Head of caudate nucleus (tissue), 42 donors: ENCODE data around the gene CAPNS1.
"Not testable (repeated sequence)": the region's sequence is repeated elsewhere in the genome, so short reads cannot be mapped to it uniquely, and the experiment has no call there.

Source experiments
- DNase-seq, 42 donors: peaks; one replicate each; pipeline versions ENCODE4 v3.0.0 to v3.0.0-alpha.2; 2020 to 2021; ENCODE audit warnings: mixed read lengths in 7 of 42
- intact Hi-C: fragments of 100-400 bp; cut with DNase I; formaldehyde crosslinking; loops from one replicate; pipeline ENCODE4 v1.15.0; 2022

CAPNS1 gene

DNA sequence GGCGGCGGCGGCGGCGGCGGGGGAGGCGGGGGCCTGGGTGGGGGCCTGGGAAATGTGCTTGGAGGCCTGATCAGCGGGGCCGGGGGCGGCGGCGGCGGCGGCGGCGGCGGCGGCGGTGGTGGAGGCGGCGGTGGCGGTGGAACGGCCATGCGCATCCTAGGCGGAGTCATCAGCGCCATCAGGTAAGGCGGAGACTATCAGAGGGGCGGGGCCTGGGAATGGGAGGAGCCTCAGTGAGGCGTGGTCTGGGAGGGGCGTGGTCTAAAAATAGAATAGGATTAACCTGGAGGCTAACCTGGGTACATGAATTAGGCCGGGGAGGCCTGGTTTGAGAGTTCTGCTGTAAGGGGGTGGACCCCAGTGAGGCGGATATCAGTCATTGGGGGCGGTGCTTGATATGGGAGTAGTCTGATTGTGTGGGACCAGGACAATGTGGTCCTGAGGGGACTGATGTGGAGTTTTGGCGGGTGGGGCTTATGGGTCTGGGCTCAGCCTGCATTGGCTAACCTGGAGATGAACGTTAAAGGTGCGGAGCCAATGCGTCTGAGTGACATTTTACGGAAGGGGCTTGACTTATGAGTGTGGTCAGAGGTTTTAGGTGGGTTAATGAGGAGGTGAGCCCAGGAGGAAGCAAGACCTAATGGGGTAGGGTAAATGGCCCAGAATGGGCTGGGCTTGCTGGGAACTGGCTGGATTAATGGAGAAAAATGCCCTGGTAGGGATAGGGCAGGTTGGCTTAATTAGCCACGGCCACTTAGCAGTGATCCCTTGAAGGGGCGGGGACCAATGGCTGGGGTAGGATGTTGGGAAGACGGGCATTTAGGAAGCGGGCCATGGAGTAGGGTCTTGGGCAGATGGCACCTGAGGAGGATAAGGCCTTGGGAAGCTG, 1.4 kb downstream of the CAPNS1 start:
- peak; percentile 70 to 92 (median 83) for DNase-seq
- intact Hi-C loops = no loop called here

DNA sequence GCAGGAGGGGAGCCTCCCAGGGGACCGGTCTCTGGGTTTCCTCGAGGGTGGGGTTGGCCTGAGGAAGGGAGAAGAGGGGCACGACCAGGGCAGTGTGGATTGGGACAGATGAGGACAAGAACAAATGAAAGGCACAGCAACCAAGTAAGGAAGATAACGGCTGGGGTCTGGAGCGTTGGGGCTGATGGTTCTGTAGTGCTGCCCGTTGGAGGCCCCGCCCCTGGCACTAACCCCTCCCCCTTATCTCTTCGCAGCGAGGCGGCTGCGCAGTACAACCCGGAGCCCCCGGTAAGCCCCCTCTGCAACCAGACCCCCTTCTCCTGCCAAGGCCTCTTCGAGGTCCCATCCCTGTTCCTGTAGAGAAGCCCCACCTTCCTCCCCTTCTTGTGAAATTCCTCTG, 2.2 kb downstream of the CAPNS1 start:
- intact Hi-C loops = no loop called here
- DNase-seq = no peak

DNA sequence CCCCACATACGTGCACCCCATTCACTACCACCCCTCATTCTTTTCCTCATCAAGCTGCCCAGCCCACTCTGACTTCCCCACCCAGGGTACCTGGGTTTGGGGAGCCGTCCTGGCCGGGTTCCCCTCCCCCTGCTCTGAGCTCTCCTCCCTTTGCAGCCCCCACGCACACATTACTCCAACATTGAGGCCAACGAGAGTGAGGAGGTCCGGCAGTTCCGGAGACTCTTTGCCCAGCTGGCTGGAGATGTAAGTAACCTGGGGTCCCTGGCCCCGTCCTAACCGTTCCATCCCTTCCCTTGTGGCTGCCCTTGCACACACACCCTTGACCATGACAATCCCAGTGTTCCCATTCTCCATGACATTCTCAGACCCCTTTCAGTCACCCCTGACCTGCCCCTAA, 2.6 kb downstream of the CAPNS1 start:
- DNase-seq = no peak
- intact Hi-C loops = no loop called here

DNA sequence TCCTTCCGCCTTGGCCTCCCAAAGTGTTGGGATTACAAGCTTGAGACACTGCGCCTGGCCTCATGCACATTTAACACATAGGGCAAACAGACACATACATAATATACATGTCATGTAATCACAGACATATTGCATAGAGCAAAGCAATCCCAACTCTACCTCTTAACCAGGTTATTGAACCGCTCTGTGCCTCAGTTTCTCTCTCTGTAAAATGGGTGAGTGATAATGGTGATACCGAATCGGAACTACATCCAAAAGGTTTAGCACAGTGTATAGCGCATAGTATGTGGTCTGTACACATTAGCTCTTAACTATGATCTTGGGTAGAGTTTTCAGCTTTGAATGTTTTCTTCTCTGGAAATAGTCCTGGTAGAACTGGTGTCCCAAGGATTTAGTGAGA, 4.8 kb downstream of the CAPNS1 start:
- DNase-seq = no peak
- intact Hi-C loops = no loop called here

DNA sequence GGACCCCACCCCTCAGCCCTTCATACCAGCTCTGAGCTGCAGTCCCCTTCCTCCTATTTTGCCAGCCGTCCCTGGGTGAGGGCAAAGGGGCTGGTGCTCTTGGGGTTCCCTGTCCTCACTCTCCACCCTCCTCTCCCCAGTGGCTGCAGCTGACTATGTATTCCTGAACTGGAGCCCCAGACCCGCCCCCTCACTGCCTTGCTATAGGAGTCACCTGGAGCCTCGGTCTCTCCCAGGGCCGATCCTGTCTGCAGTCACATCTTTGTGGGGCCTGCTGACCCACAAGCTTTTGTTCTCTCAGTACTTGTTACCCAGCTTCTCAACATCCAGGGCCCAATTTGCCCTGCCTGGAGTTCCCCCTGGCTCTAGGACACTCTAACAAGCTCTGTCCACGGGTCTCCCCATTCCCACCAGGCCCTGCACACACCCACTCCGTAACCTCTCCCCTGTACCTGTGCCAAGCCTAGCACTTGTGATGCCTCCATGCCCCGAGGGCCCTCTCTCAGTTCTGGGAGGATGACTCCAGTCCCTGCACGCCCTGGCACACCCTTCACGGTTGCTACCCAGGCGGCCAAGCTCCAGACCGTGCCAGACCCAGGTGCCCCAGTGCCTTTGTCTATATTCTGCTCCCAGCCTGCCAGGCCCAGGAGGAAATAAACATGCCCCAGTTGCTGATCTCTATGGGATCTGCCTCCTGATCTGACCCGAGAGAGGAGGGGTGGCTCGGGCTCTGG, 10.0 kb downstream of the CAPNS1 start:
- no peak for DNase-seq
- intact Hi-C loops = no loop called here

DNA sequence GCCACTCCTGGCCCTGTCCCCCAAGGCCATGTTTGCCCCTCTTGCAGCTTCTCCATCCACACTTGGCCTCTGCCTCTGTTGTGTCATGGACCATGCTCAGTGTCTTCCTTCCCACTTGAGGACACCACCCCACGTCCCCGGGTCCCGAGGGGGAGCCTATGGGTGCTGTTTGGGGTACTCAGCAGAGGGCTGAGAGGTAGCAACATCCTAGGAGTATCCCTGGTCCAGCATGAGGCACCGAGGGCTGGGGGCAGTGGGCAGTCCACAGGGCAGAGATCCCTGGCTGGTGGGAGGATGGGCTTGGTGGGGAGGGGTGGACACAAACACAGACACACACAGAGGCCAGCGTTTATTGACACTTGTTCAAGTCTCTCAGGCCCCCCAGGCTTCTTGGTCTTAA, 10.7 kb downstream of the CAPNS1 start:
- no peak for DNase-seq
- intact Hi-C loops = no loop called here

DNA sequence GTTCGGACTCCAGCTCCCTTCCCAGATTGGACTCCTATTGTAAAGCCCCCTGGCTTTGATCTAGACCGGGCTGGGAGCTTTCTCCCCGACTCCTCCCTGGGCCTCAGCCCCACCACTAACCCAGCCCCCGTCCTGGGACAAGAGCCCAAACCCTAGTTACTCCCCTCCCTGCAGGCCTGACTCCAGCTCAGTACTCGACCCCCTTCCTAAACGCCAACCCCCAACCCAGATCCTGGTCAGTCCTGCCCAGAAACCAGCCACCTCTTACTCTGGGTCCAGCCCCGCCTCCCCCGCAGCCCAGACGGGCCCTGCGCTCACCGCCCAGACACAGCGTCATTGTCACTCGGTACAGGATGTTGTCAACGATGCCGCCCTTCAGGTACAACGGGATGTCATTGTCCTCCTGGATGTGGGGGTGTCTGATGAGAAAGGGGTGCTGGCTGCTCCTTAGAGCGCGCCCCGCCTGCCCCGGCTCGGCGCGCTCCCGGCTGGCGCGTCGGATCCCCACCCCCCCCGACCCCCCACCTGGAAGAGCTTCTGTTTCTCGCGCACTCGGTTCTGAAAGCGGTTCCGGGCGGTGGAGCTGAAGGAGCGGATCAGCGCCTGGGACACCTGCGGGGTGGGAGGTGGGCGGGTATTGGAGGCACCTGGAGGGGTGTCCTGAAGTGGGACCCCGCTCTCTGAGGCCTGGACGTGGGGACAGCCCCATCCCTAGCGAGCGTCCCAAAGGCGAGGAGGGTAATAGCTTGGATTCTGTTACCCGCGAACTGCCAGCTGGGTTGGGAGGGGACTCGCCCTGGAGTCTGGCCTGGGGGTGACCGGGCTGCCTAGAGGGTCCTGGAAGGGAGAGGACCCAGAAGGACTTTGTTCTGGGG, 11.5 kb downstream of the CAPNS1 start:
- intact Hi-C loops = no loop called here
- DNase-seq = peak in 2 of 42 donors; percentile 20 to 29

DNA sequence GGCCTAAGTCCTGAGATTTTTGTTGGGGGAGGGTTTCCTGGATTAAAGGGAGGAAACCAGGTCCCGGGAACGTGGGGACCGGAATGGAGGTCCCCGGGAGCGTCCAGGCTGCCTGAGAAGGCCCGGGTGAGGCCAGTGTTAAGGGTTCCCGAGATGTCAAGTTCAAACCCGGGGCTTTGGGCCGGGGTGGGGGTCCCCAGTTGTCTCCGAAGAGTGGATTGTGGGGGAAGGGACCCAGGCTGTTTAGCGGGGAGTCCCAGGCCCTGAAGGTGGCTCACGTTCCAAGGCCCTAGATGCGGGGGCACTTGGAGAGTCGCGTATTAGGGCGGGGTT, 12.1 kb downstream of the CAPNS1 start:
- DNase-seq = no peak
- intact Hi-C loops = no loop called here

DNA sequence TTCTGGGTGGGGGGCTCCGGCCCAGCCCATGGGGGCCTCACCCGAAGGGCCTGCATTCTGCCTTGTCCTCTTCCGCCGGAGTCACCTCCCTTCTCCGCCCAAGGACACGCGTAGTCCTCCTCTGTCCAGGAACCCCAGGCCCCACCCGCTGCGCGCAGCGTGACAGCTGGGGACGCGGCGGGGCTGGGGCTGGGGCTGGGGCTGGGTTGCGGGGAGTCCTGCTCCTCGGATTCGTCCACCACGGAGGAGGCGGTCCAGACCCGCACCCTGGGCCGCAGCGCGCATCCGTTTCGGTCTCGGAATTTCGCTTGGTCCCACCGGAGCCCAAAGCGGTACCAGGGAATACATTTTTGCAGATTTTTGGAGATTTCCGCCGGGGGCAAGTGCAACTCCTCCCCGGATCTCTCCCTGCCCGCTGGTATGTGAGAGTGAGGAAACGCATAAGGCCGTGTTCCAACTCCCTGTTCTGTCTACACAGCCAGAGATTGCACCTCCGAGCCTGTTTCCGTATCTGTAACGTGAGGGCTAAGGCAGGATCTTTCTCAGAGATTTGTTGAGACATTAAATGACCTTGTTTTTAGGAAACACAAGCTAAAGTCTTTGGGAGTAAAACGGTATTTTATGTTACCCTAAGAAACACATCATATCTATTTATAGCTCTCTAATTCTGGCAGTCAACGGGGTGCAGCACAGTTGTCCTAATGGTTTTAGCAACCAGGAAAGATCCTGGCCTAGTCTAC, 12.7 kb downstream of the CAPNS1 start, which contains the start of gene COX7A1:
Gene COX7A1, minus strand, starts transcription at position 96 of the 740 bp plus-strand sequence. Its CDS starts 40 bp downstream, at position 56.
- DNase-seq = peak in 30 of 42 donors; percentile 13 to 66 (median 32)
- intact Hi-C loops = no loop called here

DNA sequence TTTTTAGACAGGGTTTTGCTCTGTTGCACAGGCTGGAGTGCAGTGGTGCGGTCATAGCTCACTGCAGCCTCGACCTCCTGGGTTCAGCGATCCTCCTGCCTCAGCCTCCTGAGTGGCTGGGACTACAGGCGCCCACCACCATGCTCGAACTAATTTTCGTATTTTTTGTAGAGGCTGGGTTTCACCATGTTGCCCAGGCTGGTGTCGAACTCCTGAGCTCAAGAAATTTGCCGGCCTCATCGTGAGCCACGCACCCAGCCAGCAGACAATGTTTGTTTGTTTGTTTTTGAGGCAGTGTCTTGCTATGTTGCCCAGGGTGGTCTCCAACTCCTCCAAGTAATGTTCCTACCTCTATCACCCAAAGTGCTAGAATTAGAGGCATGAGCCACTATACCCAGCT, 13.3 kb downstream of the CAPNS1 start:
- intact Hi-C loops = no loop called here
- no peak for DNase-seq

DNA sequence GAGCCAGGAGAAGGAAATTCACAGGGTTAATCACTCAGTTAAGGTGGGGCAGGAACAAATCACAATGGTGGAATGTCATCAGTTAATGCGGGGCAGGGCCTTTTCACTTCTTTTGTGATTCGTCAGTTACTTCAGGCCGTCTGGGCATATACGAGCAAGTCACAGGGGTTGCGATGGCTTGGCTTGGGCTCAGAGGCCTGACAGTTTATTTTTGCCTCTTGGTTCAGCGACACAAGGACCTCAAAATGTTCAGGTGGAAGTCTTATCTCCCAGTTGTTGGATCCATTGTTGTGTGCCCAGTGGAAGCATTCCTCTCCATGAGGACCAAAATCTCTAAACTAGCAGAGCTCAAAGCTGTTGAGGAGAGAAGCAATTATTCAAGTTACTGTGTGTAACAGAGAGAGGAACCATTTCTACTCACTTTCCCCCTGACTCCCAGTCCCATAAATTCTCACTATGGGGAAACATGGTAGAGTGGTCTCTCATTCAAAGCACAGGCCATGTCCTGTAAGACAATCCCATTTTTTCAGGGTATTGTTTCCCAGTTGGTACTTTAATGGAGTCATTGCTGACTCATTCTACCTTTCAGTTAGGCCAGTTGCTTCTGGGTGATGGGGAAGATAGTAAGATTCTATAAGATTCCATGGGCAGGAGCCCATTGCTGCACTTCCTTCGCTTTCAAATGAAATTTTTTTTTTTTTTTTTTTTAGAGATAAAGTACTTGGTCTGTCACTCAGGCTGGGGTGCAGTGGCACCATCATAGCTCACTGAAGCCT, 21.1 kb downstream of the CAPNS1 start:
- DNase-seq = no peak

DNA sequence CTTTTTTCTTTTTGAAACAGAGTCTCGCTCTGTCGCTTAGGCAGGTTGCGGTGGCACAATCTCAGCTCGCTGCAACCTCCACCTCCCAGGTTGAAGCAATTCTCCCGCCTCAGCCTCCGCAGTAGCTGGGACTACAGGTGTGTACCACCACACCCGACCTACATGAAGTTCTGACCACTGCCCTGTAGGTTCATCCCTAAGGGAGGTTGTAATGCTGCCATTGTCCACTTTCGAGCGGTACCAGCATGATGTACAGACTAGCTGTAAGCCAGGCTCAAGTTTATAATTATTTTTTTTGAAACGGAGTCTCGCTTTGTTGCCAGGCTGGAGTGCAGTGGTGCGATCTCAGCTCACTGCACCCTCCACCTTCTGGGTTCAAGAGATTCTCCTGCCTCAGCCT, 23.9 kb downstream of the CAPNS1 start:
- intact Hi-C loops = no loop called here
- DNase-seq = no peak

More for the DNA sequence above, 21.1 kb downstream of the CAPNS1 start:
- intact Hi-C loops = no loop called here

DNA sequence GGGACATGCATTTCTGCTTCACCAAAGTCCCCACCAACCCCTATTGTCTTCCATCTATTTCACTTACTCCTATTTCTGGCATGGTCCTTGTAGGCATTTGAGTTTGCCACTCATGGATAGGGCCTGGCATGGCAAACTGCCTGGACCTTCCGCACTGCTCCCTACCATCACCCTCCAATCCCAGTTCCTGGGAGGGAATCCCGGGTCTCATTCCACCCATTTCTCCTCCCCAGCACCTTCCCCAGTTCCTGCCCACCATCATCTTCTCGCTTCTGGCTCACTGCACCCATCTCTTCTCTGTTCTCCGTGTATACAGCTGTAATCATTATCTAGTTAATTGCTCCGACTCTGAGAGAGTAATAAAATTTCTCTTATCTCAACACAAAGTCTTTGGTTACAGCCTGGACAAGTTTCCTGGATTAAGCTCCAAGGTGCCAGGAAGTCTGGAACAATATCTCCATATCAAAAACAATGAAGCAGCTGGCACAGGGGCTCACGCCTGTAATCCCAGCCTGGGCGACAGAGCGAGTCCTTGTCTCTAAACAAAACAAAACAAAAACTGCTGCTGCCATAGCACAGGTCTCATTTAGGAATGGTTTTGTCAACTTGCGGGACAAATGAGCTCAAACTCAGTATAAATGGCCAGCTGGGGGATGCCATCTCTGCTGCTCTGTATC, 29.4 kb downstream of the CAPNS1 start:
- no peak for DNase-seq
- intact Hi-C loops = no loop called here

DNA sequence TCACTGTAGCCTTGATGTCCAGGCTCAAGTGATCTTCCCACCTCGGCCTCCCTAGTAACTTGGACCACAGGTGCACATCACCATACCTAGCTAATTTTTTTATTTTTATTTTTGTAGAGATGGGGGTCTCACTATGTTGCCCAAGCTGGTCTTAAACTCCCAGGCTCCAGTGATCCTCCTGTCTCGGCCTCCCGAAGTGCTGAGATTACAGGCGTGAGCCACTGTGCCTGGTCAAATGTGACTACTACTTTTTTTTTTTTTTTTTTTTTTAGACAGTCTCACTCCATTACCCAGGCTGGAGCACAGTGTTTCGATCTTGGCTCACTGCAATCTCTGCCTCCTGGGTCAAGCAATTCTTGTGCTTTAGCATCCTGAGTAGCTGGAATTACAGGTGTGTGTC, 33.0 kb downstream of the CAPNS1 start:
- DNase-seq = no peak
- intact Hi-C loops = no loop called here

DNA sequence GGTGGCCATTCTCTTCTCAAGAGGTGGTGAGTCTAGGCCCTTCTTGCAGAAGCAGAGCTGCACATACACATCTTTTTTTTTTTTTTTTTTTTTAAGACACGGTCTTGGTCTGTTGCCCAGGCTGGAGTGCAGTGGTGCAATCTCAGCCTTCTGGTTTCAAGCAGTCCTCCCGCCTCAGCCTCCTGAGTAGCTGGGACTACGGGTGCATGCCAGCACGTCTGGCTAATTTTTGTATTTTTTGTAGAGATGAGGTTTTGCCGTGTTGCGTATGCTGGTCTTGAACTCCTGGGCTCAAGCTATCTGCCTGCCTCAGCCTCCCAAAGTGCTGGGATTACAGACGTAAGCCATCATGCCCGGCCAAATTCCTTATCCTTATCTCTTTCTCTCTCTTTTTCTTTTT, 34.0 kb downstream of the CAPNS1 start:
- intact Hi-C loops, DNase-seq: not testable (repeated sequence)

DNA sequence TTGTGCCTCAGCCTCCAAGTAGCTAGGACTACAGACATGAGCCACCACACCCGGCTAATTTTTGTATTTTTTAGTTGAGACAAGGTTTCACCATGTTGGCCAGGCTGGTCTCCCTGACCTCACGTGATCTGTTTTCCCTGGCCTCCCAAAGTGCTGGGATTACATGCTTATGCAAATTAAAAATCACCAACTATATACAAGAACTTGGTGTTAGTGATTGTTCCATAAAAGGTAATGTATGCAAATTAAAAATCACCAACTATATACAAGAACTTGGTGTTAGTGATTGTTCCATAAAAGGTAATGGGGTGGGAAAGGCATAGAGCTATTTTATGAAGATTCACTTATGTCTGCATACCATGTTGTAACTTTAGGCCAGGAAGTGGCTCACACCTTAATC, 39.2 kb downstream of the CAPNS1 start:
- intact Hi-C loops = not testable (repeated sequence)

DNA sequence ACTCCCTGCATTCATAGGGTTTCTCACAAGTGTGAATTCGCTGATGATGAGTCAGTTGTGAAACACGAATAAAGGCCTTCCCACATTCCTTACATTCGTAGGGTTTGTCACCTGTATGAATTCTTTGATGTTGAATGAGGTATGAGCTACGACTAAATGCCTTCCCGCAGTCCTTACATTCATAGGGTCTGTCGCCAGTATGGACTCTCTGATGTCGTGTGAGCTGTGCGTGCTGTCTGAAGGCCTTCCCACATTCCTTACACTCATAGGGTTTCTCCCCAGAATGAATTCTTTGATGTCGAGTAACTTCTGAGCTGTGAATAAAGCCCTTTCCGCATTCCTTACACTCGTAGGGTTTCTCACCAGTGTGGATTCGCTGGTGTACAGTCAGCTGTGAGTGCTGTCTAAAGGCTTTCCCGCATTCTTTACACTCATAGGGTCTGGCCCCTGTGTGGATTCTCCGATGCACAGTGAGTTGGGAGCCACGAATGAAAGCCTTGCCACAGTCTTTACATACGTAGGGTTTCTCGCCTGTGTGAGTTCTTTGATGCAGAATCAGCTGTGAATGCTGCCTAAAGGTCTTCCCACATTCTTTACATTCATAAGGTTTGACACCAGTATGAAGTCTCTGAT, 42.9 kb downstream of the CAPNS1 start:
- intact Hi-C loops = loop anchor here (5.0 kb wide), 1 partner anchor 50 kb away; no protein-coding TSS in a partner anchor
- DNase-seq = no peak

More for the DNA sequence above, 39.2 kb downstream of the CAPNS1 start:
- not testable (repeated sequence) for DNase-seq
